Measurements from ENCODE around the gene LARP4B.
A peak's percentile ranks its signal among the peaks of the same experiment; 100 is the strongest.

Gene LARP4B

DNA sequence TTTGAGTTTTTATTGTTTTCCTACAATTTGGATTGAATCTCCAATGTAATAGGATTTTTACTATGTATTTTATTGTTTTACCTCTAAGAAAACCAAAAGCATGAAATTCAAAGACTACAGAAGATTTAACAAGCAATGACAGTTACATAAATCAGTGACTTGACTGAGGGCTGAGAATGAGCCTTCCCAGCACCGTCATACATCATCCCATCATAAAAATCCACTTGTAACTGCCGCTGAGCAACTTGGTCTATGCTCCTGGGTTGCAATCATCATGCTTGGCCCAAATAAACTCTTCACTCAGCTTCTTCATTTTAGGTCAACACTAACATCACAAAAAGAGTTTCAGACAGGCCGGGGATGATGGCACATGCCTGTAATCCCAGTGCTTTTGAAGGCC is 13.5 kb downstream of the LARP4B start (continued):
- TF ChIP-seq SCRT1 (tag by site-specific recombination; IDR thresholded peaks at IDR 0.05; ENCODE audit: borderline replicate concordance) (peak; percentile 50; the same call in 1 of the 2 replicates), ZNF292 (tag by site-specific recombination; IDR thresholded peaks at IDR 0.05; ENCODE audit: borderline replicate concordance, low read depth) (no peak), ZSCAN30 (tag by site-specific recombination; IDR thresholded peaks at IDR 0.05) (0 out of 2 replicates have a peak, but pooled peaks have one; percentile 30), ZNF239 (tag by site-specific recombination; IDR thresholded peaks at IDR 0.05) (no peak), ZNF155 (tag by site-specific recombination; IDR thresholded peaks at IDR 0.05) (no peak), ZNF626 (tag by site-specific recombination; IDR thresholded peaks at IDR 0.05) (peak; percentile 66; the same call in 1 of the 2 replicates), ZNF302 (tag by site-specific recombination; IDR thresholded peaks at IDR 0.05; ENCODE audit: low read depth) (no peak), HOXA7 (CRISPR knock-in tag; IDR thresholded peaks at IDR 0.05; ENCODE audit: borderline replicate concordance) (no peak), ZBTB20 (tag by site-specific recombination; IDR thresholded peaks at IDR 0.05) (no peak), ZNF19 (tag by site-specific recombination; IDR thresholded peaks at IDR 0.05; ENCODE audit: low read depth) (no peak), ZNF449 (tag by site-specific recombination; IDR thresholded peaks at IDR 0.05) (no peak), ZBTB17 (tag by site-specific recombination; IDR thresholded peaks at IDR 0.05) (no peak), ZNF488 (tag by site-specific recombination; IDR thresholded peaks at IDR 0.05) (no peak), ZNF548 (tag by site-specific recombination; IDR thresholded peaks at IDR 0.05) (no peak), ZXDB (tag by site-specific recombination; IDR thresholded peaks at IDR 0.05) (no peak), ZNF521 (tag by site-specific recombination; IDR thresholded peaks at IDR 0.05) (no peak), ZFP41 (tag by site-specific recombination; IDR thresholded peaks at IDR 0.05; ENCODE audit: borderline replicate concordance) (no peak), ZNF433 (tag by site-specific recombination; IDR thresholded peaks at IDR 0.05; ENCODE audit: low read depth) (no peak), ZNF596 (tag by site-specific recombination; IDR thresholded peaks at IDR 0.05) (no peak), YY1 (tag by site-specific recombination; IDR thresholded peaks at IDR 0.05) (no peak), ZEB2 (tag by site-specific recombination; IDR thresholded peaks at IDR 0.05) (no peak), PBX3 (CRISPR knock-in tag; IDR thresholded peaks at IDR 0.05) (no peak), SCRT2 (tag by site-specific recombination; IDR thresholded peaks at IDR 0.05) (peak; percentile 78)
- TF ChIP-seq, protein P1, sequence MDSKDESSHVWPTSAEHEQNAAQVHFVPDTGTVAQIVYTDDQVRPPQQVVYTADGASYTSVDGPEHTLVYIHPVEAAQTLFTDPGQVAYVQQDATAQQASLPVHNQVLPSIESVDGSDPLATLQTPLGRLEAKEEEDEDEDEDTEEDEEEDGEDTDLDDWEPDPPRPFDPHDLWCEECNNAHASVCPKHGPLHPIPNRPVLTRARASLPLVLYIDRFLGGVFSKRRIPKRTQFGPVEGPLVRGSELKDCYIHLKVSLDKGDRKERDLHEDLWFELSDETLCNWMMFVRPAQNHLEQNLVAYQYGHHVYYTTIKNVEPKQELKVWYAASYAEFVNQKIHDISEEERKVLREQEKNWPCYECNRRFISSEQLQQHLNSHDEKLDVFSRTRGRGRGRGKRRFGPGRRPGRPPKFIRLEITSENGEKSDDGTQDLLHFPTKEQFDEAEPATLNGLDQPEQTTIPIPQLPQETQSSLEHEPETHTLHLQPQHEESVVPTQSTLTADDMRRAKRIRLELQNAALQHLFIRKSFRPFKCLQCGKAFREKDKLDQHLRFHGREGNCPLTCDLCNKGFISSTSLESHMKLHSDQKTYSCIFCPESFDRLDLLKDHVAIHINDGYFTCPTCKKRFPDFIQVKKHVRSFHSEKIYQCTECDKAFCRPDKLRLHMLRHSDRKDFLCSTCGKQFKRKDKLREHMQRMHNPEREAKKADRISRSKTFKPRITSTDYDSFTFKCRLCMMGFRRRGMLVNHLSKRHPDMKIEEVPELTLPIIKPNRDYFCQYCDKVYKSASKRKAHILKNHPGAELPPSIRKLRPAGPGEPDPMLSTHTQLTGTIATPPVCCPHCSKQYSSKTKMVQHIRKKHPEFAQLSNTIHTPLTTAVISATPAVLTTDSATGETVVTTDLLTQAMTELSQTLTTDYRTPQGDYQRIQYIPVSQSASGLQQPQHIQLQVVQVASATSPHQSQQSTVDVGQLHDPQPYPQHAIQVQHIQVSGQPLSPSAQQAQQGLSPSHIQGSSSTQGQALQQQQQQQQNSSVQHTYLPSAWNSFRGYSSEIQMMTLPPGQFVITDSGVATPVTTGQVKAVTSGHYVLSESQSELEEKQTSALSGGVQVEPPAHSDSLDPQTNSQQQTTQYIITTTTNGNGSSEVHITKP (tag by site-specific recombination; IDR thresholded peaks at IDR 0.05): peak; percentile 30; the same call in 1 of the 2 replicates
- TF ChIP-seq, protein P2, sequence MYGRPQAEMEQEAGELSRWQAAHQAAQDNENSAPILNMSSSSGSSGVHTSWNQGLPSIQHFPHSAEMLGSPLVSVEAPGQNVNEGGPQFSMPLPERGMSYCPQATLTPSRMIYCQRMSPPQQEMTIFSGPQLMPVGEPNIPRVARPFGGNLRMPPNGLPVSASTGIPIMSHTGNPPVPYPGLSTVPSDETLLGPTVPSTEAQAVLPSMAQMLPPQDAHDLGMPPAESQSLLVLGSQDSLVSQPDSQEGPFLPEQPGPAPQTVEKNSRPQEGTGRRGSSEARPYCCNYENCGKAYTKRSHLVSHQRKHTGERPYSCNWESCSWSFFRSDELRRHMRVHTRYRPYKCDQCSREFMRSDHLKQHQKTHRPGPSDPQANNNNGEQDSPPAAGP (tag by site-specific recombination; IDR thresholded peaks at IDR 0.05): no peak
- TF ChIP-seq, protein P3, sequence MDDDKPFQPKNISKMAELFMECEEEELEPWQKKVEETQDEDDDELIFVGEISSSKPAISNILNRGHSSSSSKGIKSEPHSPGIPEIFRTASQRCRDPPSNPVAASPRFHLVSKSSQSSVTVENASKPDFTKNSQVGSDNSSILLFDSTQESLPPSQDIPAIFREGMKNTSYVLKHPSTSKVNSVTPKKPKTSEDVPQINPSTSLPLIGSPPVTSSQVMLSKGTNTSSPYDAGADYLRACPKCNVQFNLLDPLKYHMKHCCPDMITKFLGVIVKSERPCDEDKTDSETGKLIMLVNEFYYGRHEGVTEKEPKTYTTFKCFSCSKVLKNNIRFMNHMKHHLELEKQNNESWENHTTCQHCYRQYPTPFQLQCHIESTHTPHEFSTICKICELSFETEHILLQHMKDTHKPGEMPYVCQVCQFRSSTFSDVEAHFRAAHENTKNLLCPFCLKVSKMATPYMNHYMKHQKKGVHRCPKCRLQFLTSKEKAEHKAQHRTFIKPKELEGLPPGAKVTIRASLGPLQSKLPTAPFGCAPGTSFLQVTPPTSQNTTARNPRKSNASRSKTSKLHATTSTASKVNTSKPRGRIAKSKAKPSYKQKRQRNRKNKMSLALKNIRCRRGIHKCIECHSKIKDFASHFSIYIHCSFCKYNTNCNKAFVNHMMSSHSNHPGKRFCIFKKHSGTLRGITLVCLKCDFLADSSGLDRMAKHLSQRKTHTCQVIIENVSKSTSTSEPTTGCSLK (tag by site-specific recombination; IDR thresholded peaks at IDR 0.05): no peak
